C4-2B (cell line): ENCODE data around the gene ELMO1.

Experiments
- H3K27ac ChIP-seq: fragments of 450-650 bp; 2 replicates; pipeline ENCODE4 v1.5.1; 2017
- ZFX ChIP-seq: fragments of 450-650 bp; IDR thresholded peaks from 2 replicates; pipeline ENCODE4 v1.6.1; 2017
- TF ChIP-seq, protein P1 (sequence below): fragments of 450-650 bp; conservative IDR thresholded peaks from 2 replicates; pipeline ENCODE4 v1.5.1; 2017; ENCODE audit warnings: mild to moderate bottlenecking

ELMO1 gene

DNA sequence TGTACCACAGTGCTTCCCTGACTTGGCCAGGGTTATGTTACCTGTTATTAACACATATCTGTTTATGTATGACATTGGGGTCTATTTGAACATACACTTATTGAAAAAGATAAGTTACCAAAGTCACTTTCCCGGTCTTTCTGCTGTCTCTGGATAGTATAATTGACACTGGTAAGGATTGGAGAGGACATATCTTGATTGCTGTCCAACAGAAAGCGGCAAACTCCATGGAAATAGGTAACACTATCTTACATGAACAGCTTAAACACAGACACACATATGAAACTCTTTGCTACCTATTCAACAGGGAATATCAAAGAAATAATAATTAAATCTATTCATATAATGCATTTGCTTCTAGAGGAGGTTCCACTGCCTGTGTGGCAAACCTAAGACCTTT, 441.9 kb downstream of the ELMO1 start:
- TF ChIP-seq ZFX: no peak
- TF ChIP-seq, protein P1, sequence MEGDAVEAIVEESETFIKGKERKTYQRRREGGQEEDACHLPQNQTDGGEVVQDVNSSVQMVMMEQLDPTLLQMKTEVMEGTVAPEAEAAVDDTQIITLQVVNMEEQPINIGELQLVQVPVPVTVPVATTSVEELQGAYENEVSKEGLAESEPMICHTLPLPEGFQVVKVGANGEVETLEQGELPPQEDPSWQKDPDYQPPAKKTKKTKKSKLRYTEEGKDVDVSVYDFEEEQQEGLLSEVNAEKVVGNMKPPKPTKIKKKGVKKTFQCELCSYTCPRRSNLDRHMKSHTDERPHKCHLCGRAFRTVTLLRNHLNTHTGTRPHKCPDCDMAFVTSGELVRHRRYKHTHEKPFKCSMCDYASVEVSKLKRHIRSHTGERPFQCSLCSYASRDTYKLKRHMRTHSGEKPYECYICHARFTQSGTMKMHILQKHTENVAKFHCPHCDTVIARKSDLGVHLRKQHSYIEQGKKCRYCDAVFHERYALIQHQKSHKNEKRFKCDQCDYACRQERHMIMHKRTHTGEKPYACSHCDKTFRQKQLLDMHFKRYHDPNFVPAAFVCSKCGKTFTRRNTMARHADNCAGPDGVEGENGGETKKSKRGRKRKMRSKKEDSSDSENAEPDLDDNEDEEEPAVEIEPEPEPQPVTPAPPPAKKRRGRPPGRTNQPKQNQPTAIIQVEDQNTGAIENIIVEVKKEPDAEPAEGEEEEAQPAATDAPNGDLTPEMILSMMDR: no peak
- no peak overlapping the region for H3K27ac ChIP-seq

DNA sequence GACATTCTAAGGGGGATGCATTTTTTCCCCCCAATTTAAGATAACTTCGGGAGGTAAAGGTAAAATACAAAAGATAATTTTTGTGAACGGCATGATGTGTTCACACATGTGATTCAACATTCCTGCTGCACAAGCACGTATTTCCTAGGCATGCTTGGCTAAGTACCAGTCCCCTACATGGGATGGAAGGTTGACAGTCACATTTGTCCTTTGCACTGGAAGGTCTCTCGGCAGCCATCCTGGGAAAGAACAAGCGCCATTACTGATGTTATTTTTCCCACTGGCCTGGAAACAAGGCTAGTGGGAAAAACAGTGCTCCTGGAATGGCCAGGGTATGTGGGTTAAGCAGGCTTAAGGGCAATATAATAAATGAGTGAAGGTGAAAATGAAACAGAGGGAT, 448.2 kb downstream of the ELMO1 start:
- TF ChIP-seq, protein P1: no peak
- TF ChIP-seq ZFX: no peak
- H3K27ac ChIP-seq: no peak overlapping the region

DNA sequence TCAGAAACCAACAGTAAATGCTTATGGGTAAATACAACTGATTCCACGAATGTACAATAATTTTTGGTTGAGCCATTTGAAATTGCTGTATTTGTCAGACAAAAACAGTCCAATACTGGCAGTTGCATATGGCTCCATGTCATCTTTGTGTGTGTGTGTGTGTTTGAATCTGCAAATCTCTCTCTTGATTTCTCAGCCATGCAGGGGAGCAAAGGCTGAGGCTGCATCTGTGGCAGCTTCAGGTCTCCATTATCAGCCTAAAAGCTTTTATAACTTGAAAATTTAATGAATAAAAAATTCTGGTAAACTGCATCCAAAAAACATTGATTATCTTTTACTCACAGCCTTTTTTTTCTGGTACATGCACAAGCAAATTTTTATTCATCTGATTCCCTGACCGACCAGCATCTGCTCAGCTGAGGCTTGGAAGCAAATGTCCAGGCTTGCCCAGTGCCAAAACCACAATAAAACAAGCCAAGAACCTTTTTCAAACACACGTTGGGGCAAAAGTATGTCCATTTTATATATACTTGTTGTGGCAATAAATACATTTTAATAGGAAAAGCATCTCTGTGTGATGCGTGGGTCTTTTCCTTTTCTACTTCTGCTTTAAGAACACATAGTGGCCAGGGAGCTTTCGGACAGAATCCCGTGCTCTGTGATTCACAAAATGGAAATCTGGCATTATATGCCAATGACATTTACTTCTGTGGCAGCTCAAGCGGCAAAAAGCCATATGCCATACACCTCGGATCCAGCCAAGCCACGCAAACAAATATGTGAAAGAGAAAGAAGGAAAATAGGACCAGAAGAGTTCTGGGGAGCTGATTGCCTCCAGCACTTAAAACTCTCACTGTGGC, 448.8 kb downstream of the ELMO1 start:
- H3K27ac ChIP-seq: no peak overlapping the region
- TF ChIP-seq, protein P1: no peak
- no peak for TF ChIP-seq ZFX

DNA sequence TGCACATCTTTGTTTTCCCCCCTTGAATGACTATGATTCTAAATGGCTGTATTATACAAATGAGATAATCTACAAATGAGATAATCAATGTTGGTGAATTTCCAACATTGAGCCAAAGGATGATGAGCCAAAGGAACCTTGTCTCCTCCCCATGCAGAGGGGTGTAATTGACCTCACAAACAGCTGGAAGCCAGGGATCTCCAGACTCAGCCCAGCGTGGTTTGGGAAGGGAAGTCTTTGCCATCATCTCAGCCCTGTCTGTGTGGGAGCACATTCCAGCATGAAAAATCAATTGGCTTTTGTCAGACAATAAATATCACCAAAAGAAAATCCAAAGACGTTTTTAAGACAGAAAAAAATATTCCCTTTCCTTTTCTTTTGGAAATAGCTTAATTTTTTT, 452.9 kb downstream of the ELMO1 start:
- no peak for TF ChIP-seq ZFX
- TF ChIP-seq, protein P1: no peak
- no peak overlapping the region for H3K27ac ChIP-seq

DNA sequence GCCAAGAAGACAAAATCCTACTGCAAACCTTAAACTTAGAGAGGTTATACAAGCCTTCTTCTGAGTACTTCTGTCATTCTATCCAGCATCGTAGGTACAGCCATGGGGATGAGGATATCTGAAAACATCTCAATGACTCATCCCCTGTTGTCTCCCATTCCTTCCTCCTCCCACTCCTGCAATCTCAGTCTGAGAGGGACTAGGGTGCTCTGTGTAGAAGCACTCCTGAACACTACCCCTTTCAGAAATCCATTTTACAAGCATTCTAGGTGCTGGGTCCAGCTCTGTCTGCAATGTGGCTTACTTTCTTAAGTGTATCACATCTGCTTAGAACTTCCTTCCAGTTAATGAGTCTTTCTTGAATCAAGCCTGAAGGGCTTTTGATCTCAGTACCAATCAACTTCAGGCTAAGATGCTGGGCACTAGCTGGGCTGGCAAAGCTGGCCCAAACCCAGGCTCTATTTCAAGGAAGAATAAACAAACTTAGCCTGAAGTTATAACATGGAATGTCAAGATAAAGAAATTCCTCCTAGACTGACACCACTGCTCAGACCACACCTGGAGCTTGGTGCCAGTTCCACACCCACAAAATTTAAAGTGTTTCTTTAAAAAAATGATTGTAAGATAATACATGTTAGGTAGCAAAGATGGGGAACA, 454.1 kb downstream of the ELMO1 start:
- H3K27ac ChIP-seq: no peak overlapping the region
- TF ChIP-seq, protein P1: no peak
- TF ChIP-seq ZFX: no peak

DNA sequence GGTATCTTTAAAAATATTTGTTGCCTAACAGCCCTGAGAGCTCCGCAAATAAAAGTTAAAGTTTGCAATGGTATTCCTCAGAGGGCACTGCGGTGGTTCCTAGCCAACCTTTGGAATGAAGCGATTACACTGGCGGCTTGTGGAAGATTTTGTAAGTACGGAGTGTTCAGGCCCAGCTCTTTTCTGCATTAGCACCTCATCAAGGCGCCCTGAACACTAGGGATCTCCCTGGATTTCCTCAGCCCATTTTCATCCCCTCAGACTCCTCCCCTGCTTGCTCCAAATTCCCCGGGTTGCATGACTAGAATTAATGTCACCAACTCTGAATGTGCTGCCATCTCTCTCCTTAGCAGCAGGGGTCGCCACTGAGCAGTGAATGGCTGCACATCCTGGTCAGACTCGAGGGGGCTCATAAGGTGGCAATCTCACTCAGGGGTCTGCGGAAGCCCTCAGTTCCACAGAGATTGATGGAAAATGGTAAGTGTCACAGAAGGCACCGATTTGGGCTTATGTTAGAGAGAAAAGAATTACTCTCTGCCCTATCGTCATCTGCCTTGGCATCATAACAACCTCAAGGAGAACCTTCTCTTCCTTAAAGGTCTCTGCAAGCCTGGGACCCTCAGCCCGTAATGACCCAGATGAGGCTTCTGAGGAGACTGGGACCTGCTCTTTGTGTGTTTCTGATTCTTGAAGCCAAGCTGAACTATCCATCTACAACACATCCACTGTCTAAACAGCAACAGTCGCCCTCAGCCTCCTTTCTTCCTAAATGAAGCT, 461.5 kb downstream of the ELMO1 start:
- H3K27ac ChIP-seq: no peak overlapping the region

More for the DNA sequence above, 461.5 kb downstream of the ELMO1 start:
- TF ChIP-seq, protein P1: peak; percentile 89
- TF ChIP-seq ZFX: no peak
